Heart left ventricle (tissue), 16 donors: ENCODE results near the gene NUP210. TPM values are rescaled to one million over a fixed set of nuclear protein-coding genes. Genes with fewer than 3 reads are reported as not detected.

Experiments used
- ATAC-seq, 4 donors: fragments of 200-7000 bp; cut with Tn5 transposase; one replicate each; pipeline ENCODE4 v1.9.1; 2020 to 2022; ENCODE audit warnings: moderate library complexity in 4 of 4, mild to moderate bottlenecking in 3 of 4, moderate number of reproducible peaks in 1 of 4
- DNase-seq, 5 donors: peaks; one replicate each; pipeline ENCODE4 v3.0.0-alpha.2; 2020
- H3K27ac ChIP-seq, 12 donors: fragments of 200-600 bp; sonication (generic) in 4 of 12; one replicate each; pipeline versions ENCODE4 v1.5.0 to v1.8.0; 2016 to 2022; ENCODE audit warnings: mild to moderate bottlenecking in 2 of 12
- H3K27me3 ChIP-seq, 9 donors: fragments of 200-600 bp; sonication (generic) in 2 of 9; one replicate each; pipeline versions ENCODE4 v1.5.1 to v1.8.0; 2016 to 2022; ENCODE audit warnings: mild to moderate bottlenecking in 3 of 9
- H3K36me3 ChIP-seq, 9 donors: fragments of 200-600 bp; sonication (generic) in 2 of 9; one replicate each; pipeline versions ENCODE4 v1.5.0 to v1.8.0; 2018 to 2022; ENCODE audit warnings: mild to moderate bottlenecking in 2 of 9
- H3K4me1 ChIP-seq, 12 donors: fragments of 200-600 bp; sonication (generic) in 4 of 12; one replicate each; pipeline versions ENCODE4 v1.5.0 to v1.8.0; 2016 to 2022; ENCODE audit warnings: mild to moderate bottlenecking in 3 of 12
- H3K4me3 ChIP-seq, 12 donors: fragments of 200-600 bp; sonication (generic) in 4 of 12; one replicate each; pipeline versions ENCODE4 v1.5.0 to v1.8.0; 2017 to 2022; ENCODE audit warnings: mild to moderate bottlenecking in 9 of 12, moderate library complexity in 4 of 12
- H3K9me3 ChIP-seq, 12 donors: fragments of 200-600 bp; sonication (generic) in 4 of 12; one replicate each; pipeline versions ENCODE4 v1.5.0 to v1.8.0; 2016 to 2022; ENCODE audit warnings: mild to moderate bottlenecking in 1 of 12
- POLR2A ChIP-seq, 2 donors: fragments of 450-650 bp; IDR thresholded peaks; one replicate each; pipeline ENCODE4 v1.6.1; 2017; ENCODE audit warnings: antibody characterized with exemption in 2 of 2, mild to moderate bottlenecking in 2 of 2, moderate library complexity in 2 of 2
- WGBS, 4 donors: extraction: QIAGEN DNeasy Blood & Tissue Kit in 2 of 4; methylation state at CpG; one replicate each; pipeline versions ENCODE4 v1.1.5 to v1.1.7; 2013 to 2018; 5-methylcytosine and 5-hydroxymethylcytosine counted together
- intact Hi-C, 10 donors: fragments of 100-400 bp; cut with DNase I; formaldehyde crosslinking; loops; one replicate each; pipeline versions ENCODE4 v1.11.1 to v1.14.2; 2022
- polyA plus RNA-seq, 2 donors: library from polyadenylated mRNA; stranded (reverse); fragments of 200-250 nt; gene quantifications; one replicate each; pipeline ENCODE4 v1.2.3, GENCODE V29; 2013
- total RNA-seq, 9 donors: library from RNA; depleted of rRNA in 2 of 9; stranded (reverse); fragments of >200 nt in 2 of 9; fragmentation: NEBNext Ultra II Directional in 3 of 9; extraction: Animal tissue kit (Norgen Biotek cat#: 25700) in 3 of 9; gene quantifications; one replicate each; pipeline versions ENCODE4 v1.1.0 to v1.2.4, GENCODE V29; 2016 to 2023
- TF ChIP-seq, protein P1 (sequence below), 12 donors: fragments of 200-600 bp; sonication (generic) in 4 of 12; IDR thresholded peaks; one replicate each; pipeline versions ENCODE4 v1.5.0 to v1.8.0; 2018 to 2022; ENCODE audit warnings: antibody characterized with exemption in 12 of 12, mild to moderate bottlenecking in 5 of 12
- donor health status: ischemic (EF 13 %, LVEDD 7.1; RV severe dilation, severe dysfunction).
- donor health status: healthy with polysubstance abuse.
- donor health status: DM: no; HTN: yes; CAD: no.
- donor health status: DM: no; HTN: no; CAD: no.
- donor health status: ischemic (EF 25% LVEDD 6.9; RV normal size, moderate dysfunction).
- donor health status: ischemic (EF 25% LVEDD 5.7; RV mildly dilated, moderate dysfunction).
- donor health status: healthy.
- donor health status: DM: yes; HTN: yes; CAD: no.
- donor health status: ischemic (EF 35%, LVEDD 5.7; RV mildly dilated, moderate dysfunction).
- donor health status: nonischemic (EF 11% LVEDD 7.7; RV severe dilation, severe dysfunction).
- donor health status: DM: yes; HTN: yes; CAD: no.
- donor health status: PGD.
- donor health status: ischemic (EF 29% LVEDD 5.4; RV normal size, mild dysfunction).
- donor health status: nonischemic (EF 23%, LVEDD 6.1; RV moderate dilation, normal function).

NUP210 gene
- total and polyA plus RNA-seq, 11 donors: 1.3 to 9.7 (median 2.6) TPM

DNA sequence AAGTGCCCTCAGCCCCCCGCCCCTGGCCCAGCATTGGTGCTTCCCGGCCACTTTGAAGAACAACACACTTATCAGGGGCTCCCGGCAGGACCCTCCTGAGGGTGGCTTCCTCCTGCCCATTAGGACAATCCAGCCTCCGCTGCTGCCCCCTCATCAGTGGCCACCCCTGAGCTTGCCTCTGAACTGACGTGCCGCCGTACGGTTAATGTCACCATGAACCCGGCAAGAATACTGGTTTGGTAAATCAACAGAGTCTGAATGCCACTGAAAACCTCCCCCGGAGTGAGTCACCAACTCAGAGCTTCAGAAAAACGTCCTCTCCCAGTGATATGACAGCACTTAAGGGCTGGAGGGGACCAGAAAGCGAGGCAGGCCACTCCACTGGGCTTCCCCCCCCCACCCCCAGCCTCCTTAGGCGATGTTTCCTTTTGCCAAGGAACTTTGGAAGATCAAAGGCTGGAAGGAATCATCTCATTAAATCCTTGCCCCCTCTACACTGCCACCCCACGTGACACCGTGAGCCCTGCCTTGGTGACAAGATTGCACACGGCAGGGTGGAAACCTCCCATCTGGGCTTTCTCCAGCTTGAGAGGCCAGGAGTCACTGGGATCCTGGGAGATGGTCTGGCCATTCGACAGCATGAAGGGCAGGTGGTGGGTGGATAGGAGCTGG is 142.1 kb downstream of the NUP210 start:
- peaks cover 0 to 21% (median 4%) of the 10 kb centered on the region in 9 donors for H3K27me3 ChIP-seq
- 49 to 62% (median 57%) methylated on average over 17 of the region's 17 CpGs for WGBS, 4 donors
- intact Hi-C loops: loop anchor here in 1 of 10 donors (2.0 kb wide), 1 partner anchor 13 kb away; no protein-coding TSS in a partner anchor
- H3K27ac ChIP-seq: peak overlapping the region; percentile 4 to 84 (median 62)
- no peaks in the 10 kb centered on the region for H3K36me3 ChIP-seq
- peak overlapping the region in 1 of 12 donors; percentile 13 for H3K4me3 ChIP-seq
- no peak for DNase-seq
- peak in 1 of 4 donors; percentile 11 for ATAC-seq
- no peaks in the 10 kb centered on the region for H3K9me3 ChIP-seq
- TF ChIP-seq, protein P1, sequence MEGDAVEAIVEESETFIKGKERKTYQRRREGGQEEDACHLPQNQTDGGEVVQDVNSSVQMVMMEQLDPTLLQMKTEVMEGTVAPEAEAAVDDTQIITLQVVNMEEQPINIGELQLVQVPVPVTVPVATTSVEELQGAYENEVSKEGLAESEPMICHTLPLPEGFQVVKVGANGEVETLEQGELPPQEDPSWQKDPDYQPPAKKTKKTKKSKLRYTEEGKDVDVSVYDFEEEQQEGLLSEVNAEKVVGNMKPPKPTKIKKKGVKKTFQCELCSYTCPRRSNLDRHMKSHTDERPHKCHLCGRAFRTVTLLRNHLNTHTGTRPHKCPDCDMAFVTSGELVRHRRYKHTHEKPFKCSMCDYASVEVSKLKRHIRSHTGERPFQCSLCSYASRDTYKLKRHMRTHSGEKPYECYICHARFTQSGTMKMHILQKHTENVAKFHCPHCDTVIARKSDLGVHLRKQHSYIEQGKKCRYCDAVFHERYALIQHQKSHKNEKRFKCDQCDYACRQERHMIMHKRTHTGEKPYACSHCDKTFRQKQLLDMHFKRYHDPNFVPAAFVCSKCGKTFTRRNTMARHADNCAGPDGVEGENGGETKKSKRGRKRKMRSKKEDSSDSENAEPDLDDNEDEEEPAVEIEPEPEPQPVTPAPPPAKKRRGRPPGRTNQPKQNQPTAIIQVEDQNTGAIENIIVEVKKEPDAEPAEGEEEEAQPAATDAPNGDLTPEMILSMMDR (IDR thresholded peaks at IDR 0.05): no peak
- TF ChIP-seq POLR2A (IDR thresholded peaks at IDR 0.05): no peak
- peaks cover 0 to 30% (median 8%) of the 10 kb centered on the region in 12 donors for H3K4me1 ChIP-seq

DNA sequence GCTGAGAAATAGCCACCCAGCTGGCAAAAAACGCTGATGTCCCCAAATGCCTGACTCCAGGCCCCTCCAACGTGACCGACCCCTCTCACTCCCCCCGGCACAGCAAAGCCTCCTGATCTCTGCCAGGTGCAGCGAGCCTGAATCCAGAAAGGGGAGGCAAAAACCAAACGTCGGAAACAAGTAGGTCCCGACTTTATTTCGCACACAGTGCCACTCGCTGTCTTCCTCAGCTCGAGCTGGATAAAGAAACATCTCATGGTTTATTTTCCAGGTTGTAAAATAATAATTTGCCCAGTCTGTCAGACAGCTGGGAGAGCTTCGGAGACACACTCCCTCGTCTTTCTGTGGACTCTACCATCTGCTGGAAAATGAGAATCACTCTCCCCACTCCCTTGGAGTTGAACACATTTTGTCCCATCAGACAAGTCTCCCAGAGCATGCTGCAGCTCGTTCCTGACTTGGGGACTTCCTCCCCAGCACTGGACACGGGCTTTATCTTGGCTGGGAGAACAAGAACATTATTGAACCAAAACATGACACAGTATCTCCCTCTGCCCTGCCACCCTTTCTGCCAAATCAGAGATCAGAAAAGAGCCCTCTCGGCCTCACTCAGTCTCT is 142.8 kb downstream of the NUP210 start:
- peaks cover 0 to 29% (median 7%) of the 10 kb centered on the region in 12 donors for H3K4me1 ChIP-seq
- intact Hi-C loops: no loop called here
- peak in 2 of 4 donors; percentile 2 to 15 for ATAC-seq
- H3K4me3 ChIP-seq: peak overlapping the region in 3 of 12 donors; percentile 10 to 28 (median 22)
- TF ChIP-seq, protein P1 (IDR thresholded peaks at IDR 0.05): no peak
- no peak for TF ChIP-seq POLR2A (IDR thresholded peaks at IDR 0.05)
- WGBS, 4 donors: 54 to 67% (median 63%) methylated on average over 16 of the region's 16 CpGs
- H3K9me3 ChIP-seq: no peaks in the 10 kb centered on the region
- no peak for DNase-seq
- H3K36me3 ChIP-seq: no peaks in the 10 kb centered on the region
- H3K27me3 ChIP-seq: peaks cover 0 to 19% (median 3%) of the 10 kb centered on the region in 9 donors
- peak overlapping the region; percentile 4 to 84 (median 62) for H3K27ac ChIP-seq

DNA sequence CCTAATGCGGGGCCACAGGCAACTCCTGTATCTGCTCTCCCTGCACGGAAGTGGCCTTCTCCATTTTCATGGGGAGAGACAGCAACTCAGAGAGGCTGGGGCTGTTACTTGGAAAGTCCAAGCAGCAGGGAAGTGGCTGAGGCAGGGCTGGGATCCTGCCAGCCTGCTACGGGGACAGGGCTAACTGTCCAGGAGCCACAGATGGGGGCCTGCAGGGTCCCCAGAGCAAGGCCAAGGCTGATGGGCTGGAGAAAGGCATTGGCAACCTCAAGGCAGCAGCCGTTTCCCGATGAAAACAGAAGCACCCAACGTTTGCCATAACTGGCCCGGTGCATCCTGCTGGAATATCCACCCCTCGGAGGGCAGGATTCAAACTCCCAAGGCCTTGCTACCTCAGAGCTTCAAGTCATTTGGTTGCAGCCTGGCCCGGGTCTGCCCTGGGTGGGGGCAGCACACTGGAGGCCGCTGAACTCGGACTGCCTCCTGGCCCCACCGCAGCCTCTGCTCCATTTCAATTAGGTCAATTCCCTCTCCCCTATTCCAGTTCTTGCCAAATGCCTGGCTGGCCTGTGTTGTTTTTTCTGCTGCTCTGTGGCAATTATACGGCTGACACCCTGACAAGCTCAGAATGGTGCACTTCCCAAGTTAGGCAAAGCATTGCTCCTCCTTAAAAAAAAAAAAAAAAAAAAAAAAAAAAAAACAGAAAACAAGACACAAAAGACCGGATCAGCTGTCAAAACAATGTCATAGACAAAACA is 143.5 kb downstream of the NUP210 start:
- 63 to 73% (median 70%) methylated on average over 7 to 14 of the region's 14 CpGs for WGBS, 4 donors
- intact Hi-C loops: no loop called here
- no peak for TF ChIP-seq POLR2A (IDR thresholded peaks at IDR 0.05)
- TF ChIP-seq, protein P1 (IDR thresholded peaks at IDR 0.05): no peak
- ATAC-seq (peak; percentile 9 to 64 (median 28)), DNase-seq (peak in 3 of 5 donors; percentile 45 to 79 (median 73))
- Histone ChIP-seq H3K27me3 (peaks cover 0 to 12% (median 0%) of the 10 kb centered on the region in 9 donors), H3K27ac (peak overlapping the region in 10 of 12 donors; percentile 44 to 84 (median 67)), H3K9me3 (no peaks in the 10 kb centered on the region), H3K4me3 (peak overlapping the region in 3 of 12 donors; percentile 10 to 28 (median 22)), H3K4me1 (peaks cover 0 to 24% (median 4%) of the 10 kb centered on the region in 12 donors), H3K36me3 (no peaks in the 10 kb centered on the region)
